GM12874 (cell line): ENCODE results near the gene TLR9.

Experiments used
- TF ChIP-seq, protein P1 (sequence below): IDR thresholded peaks from 2 replicates; pipeline ENCODE4 v1.5.1; 2011; ENCODE audit warnings: low read depth, mild to moderate bottlenecking, control low read depth, low read length, moderate library complexity; ENCODE audit not compliant: insufficient read depth

TLR9 gene

DNA sequence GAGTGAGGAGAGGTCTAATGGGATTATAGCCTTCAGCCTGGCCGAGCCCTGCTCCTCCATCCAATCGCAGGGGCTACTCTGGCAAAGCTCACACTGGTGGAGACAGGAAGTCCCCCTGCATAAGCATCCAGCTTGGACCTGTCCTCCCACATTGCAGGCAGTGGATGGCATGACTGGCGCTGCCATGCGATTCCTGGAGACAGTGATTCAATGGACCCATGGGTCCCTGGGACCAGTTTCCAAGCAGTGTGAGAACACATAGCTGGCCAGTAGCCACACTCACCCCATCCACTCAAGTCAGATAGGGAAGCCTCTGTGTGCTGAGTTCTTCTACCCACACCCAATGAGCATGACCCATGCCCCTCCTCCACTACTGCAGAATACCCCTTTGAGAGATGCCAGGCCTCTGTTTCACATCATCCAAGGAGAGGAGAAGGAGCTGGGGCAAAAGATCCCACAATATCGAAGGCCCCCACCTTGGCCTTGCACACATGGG lies 53.1 kb downstream of the TLR9 start:
- TF ChIP-seq, protein P1, sequence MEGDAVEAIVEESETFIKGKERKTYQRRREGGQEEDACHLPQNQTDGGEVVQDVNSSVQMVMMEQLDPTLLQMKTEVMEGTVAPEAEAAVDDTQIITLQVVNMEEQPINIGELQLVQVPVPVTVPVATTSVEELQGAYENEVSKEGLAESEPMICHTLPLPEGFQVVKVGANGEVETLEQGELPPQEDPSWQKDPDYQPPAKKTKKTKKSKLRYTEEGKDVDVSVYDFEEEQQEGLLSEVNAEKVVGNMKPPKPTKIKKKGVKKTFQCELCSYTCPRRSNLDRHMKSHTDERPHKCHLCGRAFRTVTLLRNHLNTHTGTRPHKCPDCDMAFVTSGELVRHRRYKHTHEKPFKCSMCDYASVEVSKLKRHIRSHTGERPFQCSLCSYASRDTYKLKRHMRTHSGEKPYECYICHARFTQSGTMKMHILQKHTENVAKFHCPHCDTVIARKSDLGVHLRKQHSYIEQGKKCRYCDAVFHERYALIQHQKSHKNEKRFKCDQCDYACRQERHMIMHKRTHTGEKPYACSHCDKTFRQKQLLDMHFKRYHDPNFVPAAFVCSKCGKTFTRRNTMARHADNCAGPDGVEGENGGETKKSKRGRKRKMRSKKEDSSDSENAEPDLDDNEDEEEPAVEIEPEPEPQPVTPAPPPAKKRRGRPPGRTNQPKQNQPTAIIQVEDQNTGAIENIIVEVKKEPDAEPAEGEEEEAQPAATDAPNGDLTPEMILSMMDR: no peak

DNA sequence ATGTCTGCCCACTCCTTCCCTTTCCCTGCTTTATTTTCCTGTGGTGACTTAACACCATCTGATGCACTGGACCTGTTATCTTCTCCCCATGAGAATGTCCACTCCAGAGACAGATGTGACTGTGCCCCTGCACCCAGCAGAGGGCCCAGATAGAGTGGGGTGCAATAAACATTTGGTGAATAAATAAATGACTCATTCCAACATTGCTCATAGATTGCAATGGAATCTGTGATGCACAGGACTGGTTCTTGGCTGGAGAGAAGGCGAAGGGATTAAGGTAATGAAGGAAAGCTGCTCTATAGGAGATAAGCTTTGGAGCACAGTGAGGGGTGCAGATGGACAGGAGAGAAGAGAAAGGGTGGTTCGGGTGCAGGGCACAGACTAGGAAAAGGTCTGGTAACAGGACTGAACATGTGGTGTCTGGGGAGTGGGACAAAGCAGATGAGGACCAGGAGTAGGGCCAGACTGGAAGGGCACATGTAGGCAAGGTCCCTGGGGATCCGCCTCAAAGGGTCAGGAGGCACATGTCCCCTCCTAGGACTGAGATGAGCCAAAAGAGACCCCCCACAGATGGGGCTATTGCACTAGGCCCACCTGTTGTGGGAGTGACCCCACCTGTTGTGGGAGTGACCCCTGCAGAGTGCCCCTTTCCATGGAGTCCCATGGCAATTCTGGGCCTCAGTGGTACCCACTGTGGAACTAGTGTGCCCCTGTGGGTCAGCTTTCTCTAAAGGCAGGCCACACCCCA lies 53.8 kb downstream of the TLR9 start:
- TF ChIP-seq, protein P1: no peak
